GM23248 (cell line): ENCODE data around the gene CABP2. TPM values are rescaled to one million over a fixed set of nuclear protein-coding genes. Genes with fewer than 3 reads are reported as not detected.

Experiments
- DNase-seq: peaks from one replicate; pipeline ENCODE4 v3.0.0-alpha.2; 2015
- H2AFZ ChIP-seq: fragments of 200-600 bp; sonication (generic); 2 replicates; pipeline ENCODE4 v1.6.1; 2016; ENCODE audit warnings: antibody characterized with exemption
- H3F3A ChIP-seq: fragments of 200-600 bp; sonication (generic); 2 replicates; pipeline ENCODE4 v1.6.1; 2016; ENCODE audit warnings: mild to moderate bottlenecking, antibody characterized with exemption, mixed run types; ENCODE audit not compliant: insufficient read depth
- H3K27ac ChIP-seq: fragments of 200-600 bp; sonication (generic); 2 replicates; pipeline ENCODE4 v1.5.1; 2016; ENCODE audit warnings: mild to moderate bottlenecking
- H3K27me3 ChIP-seq: fragments of 200-600 bp; sonication (generic); replicated peaks from 2 replicates; pipeline ENCODE4 v1.6.1; 2016; ENCODE audit warnings: mild to moderate bottlenecking; ENCODE audit not compliant: insufficient read depth
- H3K36me3 ChIP-seq: fragments of 200-600 bp; sonication (generic); 2 replicates; pipeline ENCODE4 v1.6.1; 2016; ENCODE audit warnings: low read depth, mild to moderate bottlenecking
- H3K4me1 ChIP-seq: fragments of 200-600 bp; sonication (generic); 2 replicates; pipeline ENCODE4 v1.6.1; 2016; ENCODE audit warnings: mild to moderate bottlenecking; ENCODE audit not compliant: insufficient read depth
- H3K4me2 ChIP-seq: fragments of 200-600 bp; sonication (generic); one replicate; pipeline ENCODE4 v1.6.1; 2016; ENCODE audit warnings: mild to moderate bottlenecking; ENCODE audit not compliant: unreplicated experiment
- H3K4me3 ChIP-seq: fragments of 200-600 bp; sonication (generic); 2 replicates; pipeline ENCODE4 v1.5.1; 2016; ENCODE audit warnings: mild to moderate bottlenecking
- H3K79me2 ChIP-seq: fragments of 200-600 bp; sonication (generic); 2 replicates; pipeline ENCODE4 v1.6.1; 2016; ENCODE audit warnings: mild to moderate bottlenecking; ENCODE audit not compliant: insufficient read depth
- H3K9ac ChIP-seq: fragments of 200-600 bp; sonication (generic); 2 replicates; pipeline ENCODE4 v1.6.1; 2016; ENCODE audit warnings: mild to moderate bottlenecking
- H3K9me2 ChIP-seq: fragments of 200-600 bp; sonication (generic); 2 replicates; pipeline ENCODE4 v1.6.1; 2016; ENCODE audit warnings: mixed run types, mild to moderate bottlenecking, moderate library complexity; ENCODE audit not compliant: insufficient read depth
- H3K9me3 ChIP-seq: fragments of 200-600 bp; sonication (generic); one replicate; pipeline ENCODE4 v1.6.1; 2017; ENCODE audit warnings: low read depth
- H4K20me1 ChIP-seq: fragments of 200-600 bp; sonication (generic); 2 replicates; pipeline ENCODE4 v1.6.0; 2016; ENCODE audit not compliant: insufficient read depth
- EZH2 ChIP-seq: fragments of 200-600 bp; sonication (generic); IDR thresholded peaks from 2 replicates; pipeline ENCODE4 v1.6.1; 2018; ENCODE audit warnings: antibody characterized with exemption, mild to moderate bottlenecking; ENCODE audit not compliant: insufficient read depth, poor library complexity, severe bottlenecking
- EZH2phosphoT487 ChIP-seq: fragments of 200-600 bp; sonication (generic); IDR thresholded peaks from 2 replicates; pipeline ENCODE4 v1.6.1; 2018; ENCODE audit warnings: antibody characterized with exemption, moderate library complexity, mild to moderate bottlenecking, low read depth; ENCODE audit not compliant: insufficient read depth
- whole genome bisulfite sequencing, 2 experiments: methylation state at CpG; one replicate each; pipeline ENCODE4 v1.1.6; 2015 to 2017; ENCODE audit warnings: low lambda C conversion rate in 2 of 2, low coverage in 1 of 2; ENCODE audit errors: missing lambda C conversion rate in 2 of 2; 5-methylcytosine and 5-hydroxymethylcytosine counted together
- in situ Hi-C: fragments of 300-500 bp; cut with MboI; formaldehyde crosslinking; loops from 2 replicates; pipeline ENCODE4 v1.15.0; 2020
- polyA plus RNA-seq: library from polyadenylated mRNA; unstranded; fragments of >200 nt; fragmentation: Nextera tagmentation; extraction: Ambion mirVana; gene quantifications from 2 replicates; pipeline ENCODE4 v1.2.1, GENCODE V29; 2016
- total RNA-seq: library from RNA; depleted of rRNA; stranded (reverse); fragments of >200 nt; shearing (Covaris generic); gene quantifications from 2 replicates; pipeline ENCODE4 v1.2.3, GENCODE V29; 2014

CABP2 gene
- total and polyA plus RNA-seq, 2 experiments from 2014 or later: not detected

- no peaks in the 10 kb centered on the region for H3K9me2 ChIP-seq
- H3K9ac ChIP-seq: no peak overlapping the region
- in situ Hi-C loops: no loop called here
- H3K36me3 ChIP-seq: no peaks in the 10 kb centered on the region
- H3K4me3 ChIP-seq: no peak overlapping the region
- no peak overlapping the region for H3K4me2 ChIP-seq
- H3F3A ChIP-seq: peaks cover 7% of the 10 kb centered on the region; the same call in 1 of the 2 replicates
- H3K4me1 ChIP-seq: peaks cover 7% of the 10 kb centered on the region; the same call in 1 of the 2 replicates
- no peak overlapping the region for H2AFZ ChIP-seq
- TF ChIP-seq EZH2phosphoT487 (no peak), EZH2 (no peak)
- no peaks in the 10 kb centered on the region for H3K27me3 ChIP-seq
- WGBS, 2 experiments: 93 to 94% methylated on average over 17 to 18 of the region's 18 CpGs
- DNase-seq: no peak
- no peak overlapping the region for H3K27ac ChIP-seq
- no peaks in the 10 kb centered on the region for H4K20me1 ChIP-seq
- H3K79me2 ChIP-seq: peaks cover 6% of the 10 kb centered on the region; the same call in 1 of the 2 replicates
- H3K9me3 ChIP-seq: no peaks in the 10 kb centered on the region
These were observed 21.4 kb downstream of the CABP2 start for GRCh38 chr11:67501854-67502253.

GRCh38 chr11:67500831-67501715 lies 22.2 kb downstream of the CABP2 start:
- 94 to 99% methylated on average over 9 of the region's 9 CpGs for WGBS, 2 experiments
- Histone ChIP-seq H3K9ac (no peak overlapping the region), H3K4me3 (no peak overlapping the region), H3K79me2 (no peaks in the 10 kb centered on the region), H3K27me3 (no peaks in the 10 kb centered on the region), H3K27ac (no peak overlapping the region), H3K9me3 (no peaks in the 10 kb centered on the region), H3K4me2 (no peak overlapping the region), H4K20me1 (no peaks in the 10 kb centered on the region), H3K9me2 (no peaks in the 10 kb centered on the region), H3K36me3 (no peaks in the 10 kb centered on the region), H3F3A (no peaks in the 10 kb centered on the region), H2AFZ (no peak overlapping the region), H3K4me1 (peaks cover 7% of the 10 kb centered on the region; the same call in 1 of the 2 replicates)
- TF ChIP-seq EZH2 (no peak), EZH2phosphoT487 (no peak)
- DNase-seq: peak; percentile 38
- in situ Hi-C loops: no loop called here

- H3K4me2 ChIP-seq: no peak overlapping the region
- no peak overlapping the region for H2AFZ ChIP-seq
- H4K20me1 ChIP-seq: no peaks in the 10 kb centered on the region
- H3K27me3 ChIP-seq: no peaks in the 10 kb centered on the region
- no peak overlapping the region for H3K9ac ChIP-seq
- WGBS, 2 experiments: 95% methylated on average over 1 of the region's 1 CpG; no CpG with 5 or more reads in 1 of the 2 experiments
- DNase-seq: no peak
- no peak overlapping the region for H3K27ac ChIP-seq
- H3K9me2 ChIP-seq: no peaks in the 10 kb centered on the region
- in situ Hi-C loops: no loop called here
- no peaks in the 10 kb centered on the region for H3F3A ChIP-seq
- TF ChIP-seq EZH2 (no peak), EZH2phosphoT487 (no peak)
- H3K36me3 ChIP-seq: no peaks in the 10 kb centered on the region
- no peak overlapping the region for H3K4me3 ChIP-seq
- no peaks in the 10 kb centered on the region for H3K9me3 ChIP-seq
- H3K4me1 ChIP-seq: peaks cover 2% of the 10 kb centered on the region; the same call in 1 of the 2 replicates
- H3K79me2 ChIP-seq: no peaks in the 10 kb centered on the region
These were observed 22.8 kb downstream of the CABP2 start for GRCh38 chr11:67500484-67500821.

GRCh38 chr11:67499808-67500483 lies 23.3 kb downstream of the CABP2 start:
- 96 to 97% methylated on average over 23 to 26 of the region's 26 CpGs for WGBS, 2 experiments
- DNase-seq: no peak
- in situ Hi-C loops: no loop called here
- H3K27me3 ChIP-seq: no peaks in the 10 kb centered on the region
- no peak overlapping the region for H3K4me2 ChIP-seq
- no peak overlapping the region for H3K4me3 ChIP-seq
- H3K9me3 ChIP-seq: no peaks in the 10 kb centered on the region
- H3K9me2 ChIP-seq: no peaks in the 10 kb centered on the region
- H3K27ac ChIP-seq: no peak overlapping the region
- H4K20me1 ChIP-seq: no peaks in the 10 kb centered on the region
- no peaks in the 10 kb centered on the region for H3K36me3 ChIP-seq
- H3K9ac ChIP-seq: no peak overlapping the region
- H3K4me1 ChIP-seq: no peaks in the 10 kb centered on the region
- no peaks in the 10 kb centered on the region for H3K79me2 ChIP-seq
- no peak overlapping the region for H2AFZ ChIP-seq
- TF ChIP-seq EZH2phosphoT487 (no peak), EZH2 (no peak)
- H3F3A ChIP-seq: no peaks in the 10 kb centered on the region
